ENCODE measurements around the gene NAV2.
"Not testable (repeated sequence)": the region's sequence is repeated elsewhere in the genome, so short reads cannot be mapped to it uniquely, and the experiment has no call there.

The NAV2 gene

GRCh38 chr11:19872512-19873145 lies 160.0 kb downstream of the NAV2 start:
- no peak for DNase-seq

GRCh38 chr11:19873730-19874129 lies 161.1 kb downstream of the NAV2 start:
- no peak for DNase-seq

- no peak for DNase-seq
Measured at GRCh38 chr11:19874266-19874665, 161.6 kb downstream of the NAV2 start.

GRCh38 chr11:19876750-19877149 lies 164.1 kb downstream of the NAV2 start:
- DNase-seq, result no peak

- DNase-seq, result no peak
Measured at GRCh38 chr11:19878520-19878919, 165.9 kb downstream of the NAV2 start.

- DNase-seq, result no peak
Measured at GRCh38 chr11:19879307-19880087, 166.9 kb downstream of the NAV2 start.

GRCh38 chr11:19880088-19880345 lies 167.4 kb downstream of the NAV2 start:
- no peak for DNase-seq

GRCh38 chr11:19881177-19881576 lies 168.5 kb downstream of the NAV2 start:
- no peak for DNase-seq

GRCh38 chr11:19882356-19882755 lies 169.7 kb downstream of the NAV2 start:
- DNase-seq, result no peak

GRCh38 chr11:19886498-19886897 lies 173.9 kb downstream of the NAV2 start:
- DNase-seq, result no peak

- no peak for DNase-seq
Measured at GRCh38 chr11:19887842-19888241, 175.2 kb downstream of the NAV2 start.

GRCh38 chr11:19889531-19889930 lies 176.9 kb downstream of the NAV2 start:
- no peak for DNase-seq

GRCh38 chr11:19890308-19890707 lies 177.7 kb downstream of the NAV2 start:
- no peak for DNase-seq

- no peak for DNase-seq
Measured at GRCh38 chr11:19891022-19891421, 178.4 kb downstream of the NAV2 start.

- DNase-seq, result no peak
Measured at GRCh38 chr11:19892387-19892786, 179.8 kb downstream of the NAV2 start.

- DNase-seq, result no peak
Measured at GRCh38 chr11:19892876-19893275, 180.2 kb downstream of the NAV2 start.

GRCh38 chr11:19894404-19894803 lies 181.8 kb downstream of the NAV2 start:
- no peak for DNase-seq

- not testable (repeated sequence) for DNase-seq
Measured at GRCh38 chr11:19895037-19895436, 182.4 kb downstream of the NAV2 start.

GRCh38 chr11:19895776-19896175 lies 183.1 kb downstream of the NAV2 start:
- no peak for DNase-seq

- DNase-seq, result peak; percentile 11 to 28
Measured at GRCh38 chr11:19903620-19904069, 191.0 kb downstream of the NAV2 start.

GRCh38 chr11:19905280-19905853 lies 192.7 kb downstream of the NAV2 start:
- DNase-seq, result no peak

GRCh38 chr11:19906126-19906525 lies 193.5 kb downstream of the NAV2 start:
- DNase-seq, result no peak

GRCh38 chr11:19907008-19907579 lies 194.5 kb downstream of the NAV2 start:
- no peak for DNase-seq

GRCh38 chr11:19907839-19908238 lies 195.2 kb downstream of the NAV2 start:
- DNase-seq, result no peak
